ENCODE data around the gene ABCA2. TPM values are rescaled to one million over a fixed set of nuclear protein-coding genes. Genes with fewer than 3 reads are reported as not detected.

ABCA2 gene
- polyA plus RNA-seq, 4 donors = 36.4 to 60.9 (median 55.4) TPM

Other genes starting within 250 kb of the ABCA2 start
- 100 to 1,000 TPM in 1 of 4 donors, 10 to 100 TPM in 3; 68.8 to 101 (median 78.3) TPM for gene TMEM141, start 236.9 kb downstream of the ABCA2 start, polyA plus RNA-seq (ENCODE audit: insufficient read length in 4 of 4)
- gene CCDC183, start 231.9 kb downstream of the ABCA2 start, polyA plus RNA-seq (ENCODE audit: insufficient read length in 4 of 4) = 1 to 10 TPM; 3.7 to 7.7 (median 5.4) TPM
- gene RABL6, start 220.3 kb downstream of the ABCA2 start, polyA plus RNA-seq (ENCODE audit: insufficient read length in 4 of 4) = 10 to 100 TPM; 55.1 to 83.6 (median 75.9) TPM
- gene AJM1, start 185.8 kb downstream of the ABCA2 start, polyA plus RNA-seq (ENCODE audit: insufficient read length in 4 of 4) = 1 to 10 TPM in 3 of 4 donors, under 1 TPM in 1; 0.68 to 1.8 (median 1.3) TPM
- gene PHPT1, start 178.8 kb downstream of the ABCA2 start, polyA plus RNA-seq (ENCODE audit: insufficient read length in 4 of 4) = 100 to 1,000 TPM in 3 of 4 donors, 10 to 100 TPM in 1; 60.1 to 135 (median 115) TPM
- gene MAMDC4, start 175.9 kb downstream of the ABCA2 start, polyA plus RNA-seq (ENCODE audit: insufficient read length in 4 of 4) = 10 to 100 TPM in 2 of 4 donors, 1 to 10 TPM in 2; 3.5 to 13.4 (median 8.9) TPM
- gene EDF1, start 161.9 kb downstream of the ABCA2 start, polyA plus RNA-seq (ENCODE audit: insufficient read length in 4 of 4) = 100 to 1,000 TPM; 342 to 455 (median 391) TPM
- 10 to 100 TPM; 11.2 to 17.9 (median 14.8) TPM for gene TRAF2, start 141.7 kb downstream of the ABCA2 start, polyA plus RNA-seq (ENCODE audit: insufficient read length in 4 of 4)
- gene FBXW5, start 83.5 kb downstream of the ABCA2 start, polyA plus RNA-seq (ENCODE audit: insufficient read length in 4 of 4) = 10 to 100 TPM; 37.8 to 69.9 (median 60.6) TPM
- 1 to 10 TPM in 2 of 4 donors, under 1 TPM in 2; 0.51 to 1.2 (median 1.0) TPM for gene C8G, start 83.0 kb downstream of the ABCA2 start, polyA plus RNA-seq (ENCODE audit: insufficient read length in 4 of 4)
- 10 to 100 TPM; 15.7 to 53.5 (median 30.7) TPM for gene LCN12, start 76.0 kb downstream of the ABCA2 start, polyA plus RNA-seq (ENCODE audit: insufficient read length in 4 of 4)
- 10 to 100 TPM; 34.0 to 80.6 (median 34.4) TPM for gene PTGDS, start 50.7 kb downstream of the ABCA2 start, polyA plus RNA-seq (ENCODE audit: insufficient read length in 4 of 4)
- under 1 TPM in 3 of 4 donors, not detected in 1; 0.08 to 0.41 (median 0.17) TPM for gene LCNL1, start 45.2 kb downstream of the ABCA2 start, polyA plus RNA-seq (ENCODE audit: insufficient read length in 4 of 4)
- 10 to 100 TPM; 22.4 to 53.2 (median 41.4) TPM for gene PAXX, start 35.8 kb downstream of the ABCA2 start, polyA plus RNA-seq (ENCODE audit: insufficient read length in 4 of 4)
- gene CLIC3, start 31.7 kb downstream of the ABCA2 start, polyA plus RNA-seq (ENCODE audit: insufficient read length in 4 of 4) = 1 to 10 TPM in 1 of 4 donors, under 1 TPM in 3; 0.49 to 1.2 (median 0.74) TPM
- gene FUT7, start 3.9 kb upstream of the ABCA2 start, polyA plus RNA-seq (ENCODE audit: insufficient read length in 4 of 4) = under 1 TPM in 2 of 4 donors, not detected in 2; 0.08 to 0.12 TPM
- 10 to 100 TPM; 19.8 to 46.8 (median 34.4) TPM for gene NPDC1, start 17.9 kb upstream of the ABCA2 start, polyA plus RNA-seq (ENCODE audit: insufficient read length in 4 of 4)
- gene ENTPD2, start 25.8 kb upstream of the ABCA2 start, polyA plus RNA-seq (ENCODE audit: insufficient read length in 4 of 4) = 1 to 10 TPM; 2.8 to 6.0 (median 5.1) TPM
- gene SAPCD2, start 42.3 kb upstream of the ABCA2 start, polyA plus RNA-seq (ENCODE audit: insufficient read length in 4 of 4) = 10 to 100 TPM in 1 of 4 donors, 1 to 10 TPM in 3; 5.5 to 10.0 (median 8.6) TPM
- gene UAP1L1, start 49.3 kb upstream of the ABCA2 start, polyA plus RNA-seq (ENCODE audit: insufficient read length in 4 of 4) = 1 to 10 TPM; 4.2 to 7.4 (median 5.9) TPM
- 10 to 100 TPM; 46.5 to 70.7 (median 63.1) TPM for gene MAN1B1, start 58.7 kb upstream of the ABCA2 start, polyA plus RNA-seq (ENCODE audit: insufficient read length in 4 of 4)
- gene DPP7, start 86.5 kb upstream of the ABCA2 start, polyA plus RNA-seq (ENCODE audit: insufficient read length in 4 of 4) = 10 to 100 TPM; 14.5 to 31.9 (median 25.1) TPM
- under 1 TPM in 3 of 4 donors, not detected in 1; 0.06 to 0.60 (median 0.20) TPM for gene GRIN1, start 110.9 kb upstream of the ABCA2 start, polyA plus RNA-seq (ENCODE audit: insufficient read length in 4 of 4)
- gene LRRC26, start 141.8 kb upstream of the ABCA2 start, polyA plus RNA-seq (ENCODE audit: insufficient read length in 4 of 4) = under 1 TPM in 3 of 4 donors, not detected in 1; 0.12 to 0.29 (median 0.17) TPM
- under 1 TPM in 1 of 4 donors, not detected in 3; 0.16 TPM for gene TMEM210, start 143.8 kb upstream of the ABCA2 start, polyA plus RNA-seq (ENCODE audit: insufficient read length in 4 of 4)
- 10 to 100 TPM; 31.3 to 56.1 (median 44.4) TPM for gene ANAPC2, start 160.3 kb upstream of the ABCA2 start, polyA plus RNA-seq (ENCODE audit: insufficient read length in 4 of 4)
- gene SSNA1, start 160.4 kb upstream of the ABCA2 start, polyA plus RNA-seq (ENCODE audit: insufficient read length in 4 of 4) = 10 to 100 TPM; 44.5 to 78.1 (median 56.9) TPM
- 10 to 100 TPM; 12.8 to 15.4 (median 14.7) TPM for gene TPRN, start 172.5 kb upstream of the ABCA2 start, polyA plus RNA-seq (ENCODE audit: insufficient read length in 4 of 4)
- gene TMEM203, start 177.4 kb upstream of the ABCA2 start, polyA plus RNA-seq (ENCODE audit: insufficient read length in 4 of 4) = 10 to 100 TPM; 37.2 to 53.2 (median 43.5) TPM
- gene NDOR1, start 177.5 kb upstream of the ABCA2 start, polyA plus RNA-seq (ENCODE audit: insufficient read length in 4 of 4) = 10 to 100 TPM in 3 of 4 donors, 1 to 10 TPM in 1; 7.0 to 20.2 (median 14.5) TPM
- gene RNF208, start 194.0 kb upstream of the ABCA2 start, polyA plus RNA-seq (ENCODE audit: insufficient read length in 4 of 4) = 10 to 100 TPM in 3 of 4 donors, 1 to 10 TPM in 1; 5.4 to 15.1 (median 13.1) TPM
- 10 to 100 TPM in 2 of 4 donors, 1 to 10 TPM in 2; 5.1 to 20.9 (median 12.5) TPM for gene CYSRT1, start 196.9 kb upstream of the ABCA2 start, polyA plus RNA-seq (ENCODE audit: insufficient read length in 4 of 4)
- 10 to 100 TPM in 2 of 4 donors, 1 to 10 TPM in 2; 3.6 to 20.1 (median 12.5) TPM for gene RNF224, start 199.3 kb upstream of the ABCA2 start, polyA plus RNA-seq (ENCODE audit: insufficient read length in 4 of 4)
- 10 to 100 TPM in 2 of 4 donors, 1 to 10 TPM in 2; 4.4 to 15.4 (median 8.9) TPM for gene SLC34A3, start 202.7 kb upstream of the ABCA2 start, polyA plus RNA-seq (ENCODE audit: insufficient read length in 4 of 4)
- 100 to 1,000 TPM; 324 to 444 (median 393) TPM for gene TUBB4B, start 213.1 kb upstream of the ABCA2 start, polyA plus RNA-seq (ENCODE audit: insufficient read length in 4 of 4)
- gene STPG3, start 223.0 kb upstream of the ABCA2 start, polyA plus RNA-seq (ENCODE audit: insufficient read length in 4 of 4) = 1 to 10 TPM; 1.0 to 3.5 (median 2.3) TPM
- gene NELFB, start 227.1 kb upstream of the ABCA2 start, polyA plus RNA-seq (ENCODE audit: insufficient read length in 4 of 4) = 10 to 100 TPM; 49.5 to 67.0 (median 56.4) TPM
- gene TOR4A, start 249.5 kb upstream of the ABCA2 start, polyA plus RNA-seq (ENCODE audit: insufficient read length in 4 of 4) = 1 to 10 TPM; 3.9 to 8.5 (median 6.3) TPM